ENCODE results near the gene SYCN. TPM values are rescaled to one million over a fixed set of nuclear protein-coding genes. Genes with fewer than 3 reads are reported as not detected.

Gene SYCN
- total RNA-seq, 3 donors from 2014 or later (not counting 1 experiment from before 2014, with no cell fraction given): not detected

DNA sequence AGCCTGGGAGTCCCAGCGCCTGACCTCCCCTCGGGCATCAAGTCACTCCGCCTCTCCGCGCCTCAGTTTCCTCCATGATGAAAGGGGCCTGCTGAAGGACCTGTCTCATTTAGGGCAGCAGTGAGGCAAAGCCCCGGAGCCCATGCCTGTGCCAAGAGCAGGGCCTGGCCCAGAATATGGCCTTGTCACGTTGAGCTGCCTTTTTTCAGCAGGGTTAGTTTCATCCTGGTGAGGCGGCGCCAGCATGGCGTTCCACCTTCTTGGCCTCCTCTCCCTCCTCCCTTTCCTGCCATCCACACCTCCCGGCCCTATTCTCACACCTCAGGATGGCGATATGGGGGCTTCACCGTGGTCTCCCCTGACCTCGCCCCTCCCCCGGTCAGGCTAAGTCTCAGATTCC is 48.3 kb downstream of the SYCN start:
- H3K4me3 Mint-ChIP-seq: no peak overlapping the region
- DNase-seq: no peak
- 93% methylated on average over 15 of the region's 15 CpGs for WGBS (ENCODE audit: insufficient coverage)
- no peaks in the 10 kb centered on the region for H3K36me3 Mint-ChIP-seq
- H3K9me3 Mint-ChIP-seq: no peaks in the 10 kb centered on the region
- no peak for ATAC-seq
- intact Hi-C loops (cut with micrococcal nuclease): no loop called here
- no peak overlapping the region for H3K27ac ChIP-seq (ENCODE audit: low read length)
- TF ChIP-seq, protein P1, sequence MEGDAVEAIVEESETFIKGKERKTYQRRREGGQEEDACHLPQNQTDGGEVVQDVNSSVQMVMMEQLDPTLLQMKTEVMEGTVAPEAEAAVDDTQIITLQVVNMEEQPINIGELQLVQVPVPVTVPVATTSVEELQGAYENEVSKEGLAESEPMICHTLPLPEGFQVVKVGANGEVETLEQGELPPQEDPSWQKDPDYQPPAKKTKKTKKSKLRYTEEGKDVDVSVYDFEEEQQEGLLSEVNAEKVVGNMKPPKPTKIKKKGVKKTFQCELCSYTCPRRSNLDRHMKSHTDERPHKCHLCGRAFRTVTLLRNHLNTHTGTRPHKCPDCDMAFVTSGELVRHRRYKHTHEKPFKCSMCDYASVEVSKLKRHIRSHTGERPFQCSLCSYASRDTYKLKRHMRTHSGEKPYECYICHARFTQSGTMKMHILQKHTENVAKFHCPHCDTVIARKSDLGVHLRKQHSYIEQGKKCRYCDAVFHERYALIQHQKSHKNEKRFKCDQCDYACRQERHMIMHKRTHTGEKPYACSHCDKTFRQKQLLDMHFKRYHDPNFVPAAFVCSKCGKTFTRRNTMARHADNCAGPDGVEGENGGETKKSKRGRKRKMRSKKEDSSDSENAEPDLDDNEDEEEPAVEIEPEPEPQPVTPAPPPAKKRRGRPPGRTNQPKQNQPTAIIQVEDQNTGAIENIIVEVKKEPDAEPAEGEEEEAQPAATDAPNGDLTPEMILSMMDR (IDR thresholded peaks at IDR 0.05): no peak
- no peak overlapping the region for H3K4me3 ChIP-seq (ENCODE audit: low read length)
- H3K4me1 Mint-ChIP-seq: peaks cover 39 to 62% of the 10 kb centered on the region in 2 donors
- H3K27ac Mint-ChIP-seq: peak overlapping the region in 1 of 2 donors; percentile 45
- no peaks in the 10 kb centered on the region for H3K36me3 ChIP-seq (ENCODE audit: control insufficient read depth, insufficient read depth, low read length)
- no peaks in the 10 kb centered on the region for H3K27me3 Mint-ChIP-seq (ENCODE audit: low read depth in 2 of 2)
- no peaks in the 10 kb centered on the region for H3K9me3 ChIP-seq (ENCODE audit: control insufficient read depth, insufficient read depth, low read length)
- no peaks in the 10 kb centered on the region for H3K27me3 ChIP-seq (ENCODE audit: control insufficient read depth, insufficient read depth, low read length)
- H3K4me1 ChIP-seq (ENCODE audit: control insufficient read depth, insufficient read depth, low read length): peaks cover 32% of the 10 kb centered on the region

DNA sequence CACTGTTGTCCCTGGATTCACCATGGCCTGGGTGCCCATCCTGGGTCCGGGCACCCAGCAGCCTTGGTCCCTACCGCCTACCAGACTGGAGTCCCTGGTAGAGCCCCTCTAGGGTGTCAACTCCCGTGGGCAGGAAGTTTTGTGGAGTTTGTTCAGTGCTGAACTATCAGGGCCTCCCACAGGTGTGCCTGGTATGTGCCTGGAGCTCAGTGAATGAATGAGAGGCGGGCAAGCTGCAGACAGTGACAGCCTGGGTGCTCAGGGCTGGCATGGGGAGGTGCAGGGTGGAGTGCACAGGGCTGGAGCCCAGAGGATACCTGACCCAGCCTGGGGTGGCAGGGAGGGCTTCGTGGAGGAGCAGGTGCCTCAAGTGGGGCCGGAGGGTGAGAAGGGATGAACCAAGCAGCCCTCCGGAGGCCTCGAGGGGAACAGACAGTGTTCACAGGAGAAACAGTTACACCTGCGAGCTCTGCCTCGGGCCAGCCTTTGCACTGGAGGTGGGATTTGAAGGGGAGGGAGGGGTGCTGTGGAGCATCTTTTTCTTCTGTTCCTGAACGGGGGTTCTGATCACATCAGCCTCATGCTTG is 48.9 kb downstream of the SYCN start:
- H3K27ac Mint-ChIP-seq: no peak overlapping the region
- Histone ChIP-seq H3K36me3 (ENCODE audit: control insufficient read depth, insufficient read depth, low read length) (no peaks in the 10 kb centered on the region), H3K4me1 (ENCODE audit: control insufficient read depth, insufficient read depth, low read length) (peaks cover 33% of the 10 kb centered on the region), H3K9me3 (ENCODE audit: control insufficient read depth, insufficient read depth, low read length) (no peaks in the 10 kb centered on the region), H3K27ac (ENCODE audit: low read length) (no peak overlapping the region), H3K4me3 (ENCODE audit: low read length) (no peak overlapping the region), H3K27me3 (ENCODE audit: control insufficient read depth, insufficient read depth, low read length) (no peaks in the 10 kb centered on the region)
- TF ChIP-seq, protein P1 (IDR thresholded peaks at IDR 0.05): no peak
- intact Hi-C loops (cut with micrococcal nuclease): no loop called here
- 91% methylated on average over 11 of the region's 11 CpGs for WGBS (ENCODE audit: insufficient coverage)
- no peaks in the 10 kb centered on the region for H3K9me3 Mint-ChIP-seq
- H3K36me3 Mint-ChIP-seq: no peaks in the 10 kb centered on the region
- H3K4me3 Mint-ChIP-seq: no peak overlapping the region
- H3K27me3 Mint-ChIP-seq (ENCODE audit: low read depth in 2 of 2): no peaks in the 10 kb centered on the region
- DNase-seq (no peak), ATAC-seq (no peak)
- peaks cover 37 to 62% of the 10 kb centered on the region in 2 donors for H3K4me1 Mint-ChIP-seq

DNA sequence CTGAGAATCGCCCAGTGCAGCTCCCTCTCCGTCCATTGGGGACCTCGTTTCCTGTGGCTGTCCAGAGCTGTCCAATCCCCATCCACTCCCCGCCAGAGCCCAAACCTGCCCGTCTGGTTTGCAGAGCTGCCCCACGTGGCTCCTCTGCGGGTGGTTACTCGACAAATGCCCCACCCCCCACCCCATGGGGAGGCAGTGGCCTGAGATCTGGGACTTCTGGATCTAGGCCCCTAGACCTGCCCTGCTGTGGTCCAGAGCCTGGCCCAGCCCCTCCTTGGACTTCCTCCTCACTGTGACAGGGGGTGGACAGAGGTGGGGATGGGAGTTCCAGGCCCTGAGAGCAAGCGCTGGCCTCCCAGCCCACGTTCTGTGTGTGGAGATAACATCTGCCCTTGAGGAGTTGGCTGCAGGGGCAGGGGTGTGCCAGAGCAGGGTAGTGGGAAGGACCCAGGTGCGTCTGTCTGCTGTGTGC is 49.4 kb downstream of the SYCN start:
- Histone ChIP-seq H3K36me3 (ENCODE audit: control insufficient read depth, insufficient read depth, low read length) (no peaks in the 10 kb centered on the region), H3K4me3 (ENCODE audit: low read length) (no peak overlapping the region), H3K27me3 (ENCODE audit: control insufficient read depth, insufficient read depth, low read length) (no peaks in the 10 kb centered on the region), H3K4me1 (ENCODE audit: control insufficient read depth, insufficient read depth, low read length) (peaks cover 35% of the 10 kb centered on the region), H3K9me3 (ENCODE audit: control insufficient read depth, insufficient read depth, low read length) (no peaks in the 10 kb centered on the region), H3K27ac (ENCODE audit: low read length) (no peak overlapping the region)
- DNase-seq (no peak), ATAC-seq (no peak)
- WGBS (ENCODE audit: insufficient coverage): 70% methylated on average over 11 of the region's 11 CpGs
- peaks cover 36 to 62% of the 10 kb centered on the region in 2 donors for H3K4me1 Mint-ChIP-seq
- no peak overlapping the region for H3K27ac Mint-ChIP-seq
- no peaks in the 10 kb centered on the region for H3K36me3 Mint-ChIP-seq
- TF ChIP-seq, protein P1 (IDR thresholded peaks at IDR 0.05): no peak
- H3K27me3 Mint-ChIP-seq (ENCODE audit: low read depth in 2 of 2): no peaks in the 10 kb centered on the region
- intact Hi-C loops (cut with micrococcal nuclease): no loop called here
- no peaks in the 10 kb centered on the region for H3K9me3 Mint-ChIP-seq
- no peak overlapping the region for H3K4me3 Mint-ChIP-seq

DNA sequence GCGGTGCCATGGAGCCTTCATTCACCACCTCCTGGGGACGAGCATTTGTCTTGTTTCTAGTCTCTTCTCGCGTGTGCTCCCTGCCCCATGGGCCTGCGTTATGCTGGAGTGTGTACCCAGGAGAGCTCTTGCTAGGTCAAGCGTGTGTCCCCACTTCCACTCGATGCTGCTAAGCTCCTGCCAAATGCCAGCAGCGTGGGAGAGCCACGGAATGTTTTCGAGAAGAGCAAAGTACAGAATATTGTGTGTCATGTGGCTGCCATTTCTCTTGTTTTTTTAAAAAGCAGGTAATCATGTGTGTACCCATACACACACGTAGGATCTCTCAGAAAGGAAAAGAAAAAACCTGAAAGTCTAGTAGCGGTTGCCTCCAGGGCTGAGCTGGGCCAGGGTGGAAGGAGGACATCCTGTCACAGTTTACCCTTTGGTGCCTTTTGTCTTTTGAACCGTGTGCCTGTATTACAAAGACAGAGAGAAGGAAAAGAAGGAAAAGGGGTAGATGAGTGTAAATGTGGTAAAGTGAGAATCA is 49.9 kb downstream of the SYCN start:
- H3K4me1 Mint-ChIP-seq: peaks cover 38 to 59% of the 10 kb centered on the region in 2 donors
- no peaks in the 10 kb centered on the region for H3K9me3 ChIP-seq (ENCODE audit: control insufficient read depth, insufficient read depth, low read length)
- H3K36me3 ChIP-seq (ENCODE audit: control insufficient read depth, insufficient read depth, low read length): no peaks in the 10 kb centered on the region
- H3K27me3 ChIP-seq (ENCODE audit: control insufficient read depth, insufficient read depth, low read length): no peaks in the 10 kb centered on the region
- no peak overlapping the region for H3K4me3 Mint-ChIP-seq
- TF ChIP-seq, protein P1 (IDR thresholded peaks at IDR 0.05): no peak
- no peak for ATAC-seq
- no peaks in the 10 kb centered on the region for H3K9me3 Mint-ChIP-seq
- no peak overlapping the region for H3K27ac ChIP-seq (ENCODE audit: low read length)
- no peaks in the 10 kb centered on the region for H3K27me3 Mint-ChIP-seq (ENCODE audit: low read depth in 2 of 2)
- no peak overlapping the region for H3K27ac Mint-ChIP-seq
- WGBS (ENCODE audit: insufficient coverage): 91% methylated on average over 13 of the region's 13 CpGs
- intact Hi-C loops (cut with micrococcal nuclease): no loop called here
- no peaks in the 10 kb centered on the region for H3K36me3 Mint-ChIP-seq
- peaks cover 35% of the 10 kb centered on the region for H3K4me1 ChIP-seq (ENCODE audit: control insufficient read depth, insufficient read depth, low read length)
- no peak for DNase-seq
- H3K4me3 ChIP-seq (ENCODE audit: low read length): no peak overlapping the region

All from natural killer cell (primary cell).